Activated CD8-positive, alpha-beta memory T cell treated with anti-CD3 and anti-CD28 coated beads for 48 hours (primary cell): ENCODE data around the gene CYP4F22.
"Not testable (repeated sequence)": the region's sequence is repeated elsewhere in the genome, so short reads cannot be mapped to it uniquely, and the experiment has no call there.

Experiments
- DNase-seq, 3 experiments: peaks; one replicate each; pipeline ENCODE4 v3.0.0-alpha.2; 2020; ENCODE audit warnings: low read depth in 2 of 3, low spot score in 2 of 3

Gene CYP4F22

GRCh38 chr19:15488489-15489226 lies 19.7 kb upstream of the CYP4F22 start:
- no peak for DNase-seq

GRCh38 chr19:15495151-15495550 lies 13.2 kb upstream of the CYP4F22 start:
- no peak for DNase-seq

GRCh38 chr19:15498156-15498858 lies 10.0 kb upstream of the CYP4F22 start:
- no peak for DNase-seq

GRCh38 chr19:15498910-15499309 lies 9.4 kb upstream of the CYP4F22 start:
- no peak for DNase-seq

GRCh38 chr19:15501596-15501995 lies 6.7 kb upstream of the CYP4F22 start:
- no peak for DNase-seq

- no peak for DNase-seq
These were observed 6.1 kb upstream of the CYP4F22 start for GRCh38 chr19:15502264-15502663.

- no peak for DNase-seq
These were observed 2.2 kb upstream of the CYP4F22 start for GRCh38 chr19:15506074-15506571.

- DNase-seq, result no peak
These were observed 974 bp upstream of the CYP4F22 start for GRCh38 chr19:15507068-15508034.

GRCh38 chr19:15511671-15512424 lies 3.5 kb downstream of the CYP4F22 start:
- no peak for DNase-seq

GRCh38 chr19:15515227-15515625 lies 6.9 kb downstream of the CYP4F22 start:
- not testable (repeated sequence) for DNase-seq

GRCh38 chr19:15516363-15516762 lies 8.0 kb downstream of the CYP4F22 start:
- DNase-seq, result no peak

- DNase-seq, result no peak
These were observed 9.5 kb downstream of the CYP4F22 start for GRCh38 chr19:15517778-15518177.

GRCh38 chr19:15519433-15519976 lies 11.2 kb downstream of the CYP4F22 start:
- no peak for DNase-seq

GRCh38 chr19:15524781-15525180 lies 16.5 kb downstream of the CYP4F22 start:
- DNase-seq, result no peak

- no peak for DNase-seq
These were observed 17.0 kb downstream of the CYP4F22 start for GRCh38 chr19:15525291-15525690.

GRCh38 chr19:15526408-15526807 lies 18.1 kb downstream of the CYP4F22 start:
- DNase-seq, result no peak

- no peak for DNase-seq
These were observed 19.4 kb downstream of the CYP4F22 start for GRCh38 chr19:15527705-15528104.

GRCh38 chr19:15529774-15530372 lies 21.5 kb downstream of the CYP4F22 start:
- DNase-seq, result no peak

GRCh38 chr19:15532779-15533521 lies 24.6 kb downstream of the CYP4F22 start:
- no peak for DNase-seq
